Fibroblast of lung (primary cell): ENCODE data around the gene TTLL10.

Source experiments
- CTCF ChIP-seq, 2 donors: IDR thresholded peaks in 1 of 2; conservative IDR thresholded peaks in 1 of 2; 1 replicate in 1 of 2; 2 replicates in 1 of 2; pipeline ENCODE4 v1.5.1; 2011 to 2012; ENCODE audit warnings: low read length in 2 of 2, control low read depth in 1 of 2, inconsistent platforms in 1 of 2, low read depth in 1 of 2, mild to moderate bottlenecking in 1 of 2
- EZH2 ChIP-seq: IDR thresholded peaks from 2 replicates; pipeline ENCODE4 v1.5.1; 2012; ENCODE audit warnings: low read length, control low read depth, mild to moderate bottlenecking; ENCODE audit errors: missing control alignments

GRCh38 chr1:1170215-1171091 lies 3.2 kb upstream of the TTLL10 start:
- TF ChIP-seq CTCF (conservative IDR thresholded peaks at IDR 0.05 in 1 of 2, IDR thresholded peaks at IDR 0.05 in 1 of 2; ENCODE audit: low read depth in 1 of 2, low read length in 2 of 2) (no peak), EZH2 (no peak)
